ENCODE measurements around the gene IGF1. TPM values are rescaled to one million over a fixed set of nuclear protein-coding genes. Genes with fewer than 3 reads are reported as not detected.
A peak's percentile ranks its signal among the peaks of the same experiment; 100 is the strongest.

The IGF1 gene
- total and polyA plus RNA-seq, 9 of the 15 experiments (the other 6 are each of a cell fraction or from before 2014, with no cell fraction given), result 3.7 to 13.9 (median 4.5) TPM

DNA sequence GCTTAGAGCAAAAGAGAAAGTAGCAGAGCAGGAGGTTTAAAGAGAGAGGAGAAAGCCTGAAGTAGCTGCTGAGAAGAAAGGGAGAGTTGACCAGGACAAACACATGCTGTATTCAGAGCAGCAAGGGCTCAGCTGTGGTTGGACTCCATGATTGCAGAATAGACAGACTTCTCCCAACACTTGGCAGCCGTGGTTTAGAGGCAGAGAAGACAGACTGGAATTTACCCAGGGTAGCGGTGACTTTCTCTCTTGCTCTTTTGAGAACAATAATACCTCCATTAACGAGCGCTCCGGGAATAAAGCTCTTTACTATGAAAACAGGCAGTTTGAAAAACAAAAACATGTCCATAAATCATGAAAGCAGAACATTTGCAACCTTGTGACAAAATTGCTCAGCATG lies 21.4 kb upstream of the IGF1 start:
- H3K9ac ChIP-seq (ENCODE audit: insufficient read depth in 1 of 2, low read depth in 2 of 2, low read length in 2 of 2), result no peak overlapping the region
- H3K36me3 ChIP-seq (ENCODE audit: control insufficient read depth, insufficient read depth, low read length), result no peaks in the 10 kb centered on the region
- no peaks in the 10 kb centered on the region for H3K4me1 ChIP-seq (replicated peaks in 1 of 2; ENCODE audit: control insufficient read depth in 2 of 2, insufficient read depth in 2 of 2, low read length in 2 of 2)
- in situ Hi-C loops (cut with MboI) (no loop called here), intact Hi-C loops (cut with micrococcal nuclease) (no loop called here)
- ChIA-PET CTCF (ENCODE audit: low intra/inter-chr PET ratio) (no interaction called here), POLR2A (interaction anchor here (0.6 to 1.1 kb wide), 4 partner anchors 9 to 64 kb away, joined by 3 to 5 read pairs (median 3); no protein-coding TSS in a partner anchor)
- H3K79me2 ChIP-seq (ENCODE audit: control insufficient read depth, insufficient read depth, low read length), result no peaks in the 10 kb centered on the region
- DNase-seq (ENCODE audit: extremely low read depth in 1 of 4, low spot score in 3 of 4), result no peak
- no peak overlapping the region for H3K27ac ChIP-seq (ENCODE audit: extremely low read depth, low read depth, low read length)
- TF ChIP-seq POLR2H (tag; IDR thresholded peaks at IDR 0.05; ENCODE audit: low read depth) (no peak), BHLHE40 (IDR thresholded peaks at IDR 0.05; ENCODE audit: low read length) (no peak), ETV5 (CRISPR knock-in tag; IDR thresholded peaks at IDR 0.05; ENCODE audit: low read depth) (no peak), ILK (tag; IDR thresholded peaks at IDR 0.05; ENCODE audit: borderline replicate concordance, low read depth) (no peak), EHMT2 (IDR thresholded peaks at IDR 0.05) (no peak), FOXM1 (IDR thresholded peaks at IDR 0.05; ENCODE audit: low read depth) (no peak), FOXM1 (CRISPR knock-in tag; IDR thresholded peaks at IDR 0.05; ENCODE audit: low read depth) (no peak), PPARD (CRISPR knock-in tag; IDR thresholded peaks at IDR 0.05) (no peak), RBM17 (IDR thresholded peaks at IDR 0.05; ENCODE audit: borderline replicate concordance, low read depth, low read length) (no peak), MEIS2 (IDR thresholded peaks at IDR 0.05; ENCODE audit: partially characterized antibody) (peak; percentile 20), ZNF133 (CRISPR knock-in tag; IDR thresholded peaks at IDR 0.05) (no peak), ZNF444 (CRISPR knock-in tag; IDR thresholded peaks at IDR 0.05) (no peak), SMARCC2 (IDR thresholded peaks at IDR 0.05; ENCODE audit: low read depth) (no peak), TARDBP (IDR thresholded peaks at IDR 0.05) (no peak)
- TF ChIP-seq, protein P1, sequence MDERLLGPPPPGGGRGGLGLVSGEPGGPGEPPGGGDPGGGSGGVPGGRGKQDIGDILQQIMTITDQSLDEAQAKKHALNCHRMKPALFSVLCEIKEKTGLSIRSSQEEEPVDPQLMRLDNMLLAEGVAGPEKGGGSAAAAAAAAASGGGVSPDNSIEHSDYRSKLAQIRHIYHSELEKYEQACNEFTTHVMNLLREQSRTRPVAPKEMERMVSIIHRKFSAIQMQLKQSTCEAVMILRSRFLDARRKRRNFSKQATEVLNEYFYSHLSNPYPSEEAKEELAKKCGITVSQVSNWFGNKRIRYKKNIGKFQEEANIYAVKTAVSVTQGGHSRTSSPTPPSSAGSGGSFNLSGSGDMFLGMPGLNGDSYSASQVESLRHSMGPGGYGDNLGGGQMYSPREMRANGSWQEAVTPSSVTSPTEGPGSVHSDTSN (CRISPR knock-in tag; IDR thresholded peaks at IDR 0.05; ENCODE audit: low read depth), result no peak
- TF ChIP-seq, protein P1 (tag; conservative IDR thresholded peaks at IDR 0.05; ENCODE audit: low read depth), result peak; percentile 75
- H3K9me1 ChIP-seq (ENCODE audit: control insufficient read depth, insufficient read depth, low read length), result no peaks in the 10 kb centered on the region
- H4K20me1 ChIP-seq (replicated peaks; ENCODE audit: control insufficient read depth, insufficient read depth, low read length), result no peaks in the 10 kb centered on the region
- H3K9me3 ChIP-seq (replicated peaks; ENCODE audit: control insufficient read depth, insufficient read depth, low read depth, low read length), result no peaks in the 10 kb centered on the region
- H2AFZ ChIP-seq (ENCODE audit: low read depth, low read length), result no peak overlapping the region
- ATAC-seq, result no peak
- FAIRE-seq, result peak; percentile 70
- BruUV-seq (replicated peaks), result no TSS peak
- WGBS (ENCODE audit: insufficient coverage, low coverage, missing lambda C conversion rate), result 16% methylated on average over 5 of the region's 5 CpGs
- no peak overlapping the region for H3K4me2 ChIP-seq (ENCODE audit: insufficient read depth, low read length)
- H3K4me3 ChIP-seq, result no peak overlapping the region
- H3K27me3 ChIP-seq (ENCODE audit: control insufficient read depth in 2 of 2, insufficient read depth in 2 of 2, low read length in 2 of 2), result no peaks in the 10 kb centered on the region

Measured in K562 (cell line).